GM18505 (cell line): ENCODE data around the gene ZNF784.
"Not testable (repeated sequence)": the region's sequence is repeated elsewhere in the genome, so short reads cannot be mapped to it uniquely, and the experiment has no call there.

Experiments
- ATAC-seq: cut with Tn5 transposase; IDR thresholded peaks from one replicate; pipeline ENCODE4 v1.9.1; 2021; ENCODE audit not compliant: unreplicated experiment
- POLR2A ChIP-seq: IDR thresholded peaks from 4 replicates; pipeline ENCODE4 v1.6.1; 2011; ENCODE audit warnings: borderline replicate concordance; ENCODE audit not compliant: insufficient read depth, insufficient read length; ENCODE audit errors: extremely low read depth

ZNF784 gene

GRCh38 chr19:55591555-55591954 is 32.8 kb downstream of the ZNF784 start:
- TF ChIP-seq POLR2A: no peak
- ATAC-seq: no peak

GRCh38 chr19:55590617-55591016 is 33.7 kb downstream of the ZNF784 start:
- TF ChIP-seq POLR2A: no peak
- no peak for ATAC-seq

GRCh38 chr19:55590109-55590508 is 34.3 kb downstream of the ZNF784 start:
- TF ChIP-seq POLR2A: no peak
- no peak for ATAC-seq

GRCh38 chr19:55588738-55589137 is 35.6 kb downstream of the ZNF784 start:
- ATAC-seq: no peak
- no peak for TF ChIP-seq POLR2A

- no peak for TF ChIP-seq POLR2A
- ATAC-seq: peak; percentile 92
Observed at GRCh38 chr19:55586976-55587668, 37.2 kb downstream of the ZNF784 start.

GRCh38 chr19:55585658-55586339 is 38.6 kb downstream of the ZNF784 start:
- no peak for TF ChIP-seq POLR2A
- ATAC-seq: no peak

- no peak for ATAC-seq
- no peak for TF ChIP-seq POLR2A
Observed at GRCh38 chr19:55584871-55585270, 39.5 kb downstream of the ZNF784 start.

- not testable (repeated sequence) for ATAC-seq
Observed at GRCh38 chr19:55583897-55584296, 40.5 kb downstream of the ZNF784 start.

- ATAC-seq: not testable (repeated sequence)
Observed at GRCh38 chr19:55582284-55582683, 42.1 kb downstream of the ZNF784 start.

- TF ChIP-seq POLR2A: no peak
- ATAC-seq: no peak
Observed at GRCh38 chr19:55581823-55582223, 42.5 kb downstream of the ZNF784 start.

GRCh38 chr19:55581145-55581822 is 43.1 kb downstream of the ZNF784 start:
- ATAC-seq: no peak
- no peak for TF ChIP-seq POLR2A

- TF ChIP-seq POLR2A: peak; percentile 69
- ATAC-seq: no peak
Observed at GRCh38 chr19:55580628-55581144, 43.7 kb downstream of the ZNF784 start, which contains the start of gene ZNF579. Gene ZNF579 (minus strand): TSS chr19:55580848. CDS start chr19:55579639, 1,209 bp downstream.

- peak; percentile 19 for TF ChIP-seq POLR2A
- no peak for ATAC-seq
Observed at GRCh38 chr19:55579766-55580621, 44.4 kb downstream of the ZNF784 start.
